HG03457 (cell line): ENCODE data around the gene WNK4.

Experiments used
- ATAC-seq: cut with Tn5 transposase; IDR thresholded peaks from one replicate; pipeline ENCODE4 v1.9.1; 2021; ENCODE audit warnings: moderate number of reproducible peaks; ENCODE audit not compliant: unreplicated experiment

Gene WNK4

DNA sequence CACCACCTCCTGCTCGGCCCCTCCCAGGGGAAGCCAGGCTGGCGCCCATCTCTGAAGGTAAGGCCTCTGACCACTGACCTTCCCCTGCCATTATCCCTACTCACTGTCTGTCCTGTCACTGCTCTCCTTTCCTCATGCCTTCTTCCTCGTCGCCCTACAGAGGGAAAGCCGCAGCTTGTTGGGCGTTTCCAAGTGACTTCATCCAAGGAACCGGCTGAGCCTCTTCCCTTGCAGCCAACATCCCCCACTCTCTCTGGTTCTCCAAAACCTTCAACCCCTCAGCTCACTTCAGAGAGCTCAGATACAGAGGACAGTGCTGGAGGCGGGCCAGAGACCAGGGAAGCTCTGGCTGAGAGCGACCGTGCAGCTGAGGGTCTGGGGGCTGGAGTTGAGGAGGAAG lies 15.1 kb downstream of the WNK4 start:
- ATAC-seq, result no peak

DNA sequence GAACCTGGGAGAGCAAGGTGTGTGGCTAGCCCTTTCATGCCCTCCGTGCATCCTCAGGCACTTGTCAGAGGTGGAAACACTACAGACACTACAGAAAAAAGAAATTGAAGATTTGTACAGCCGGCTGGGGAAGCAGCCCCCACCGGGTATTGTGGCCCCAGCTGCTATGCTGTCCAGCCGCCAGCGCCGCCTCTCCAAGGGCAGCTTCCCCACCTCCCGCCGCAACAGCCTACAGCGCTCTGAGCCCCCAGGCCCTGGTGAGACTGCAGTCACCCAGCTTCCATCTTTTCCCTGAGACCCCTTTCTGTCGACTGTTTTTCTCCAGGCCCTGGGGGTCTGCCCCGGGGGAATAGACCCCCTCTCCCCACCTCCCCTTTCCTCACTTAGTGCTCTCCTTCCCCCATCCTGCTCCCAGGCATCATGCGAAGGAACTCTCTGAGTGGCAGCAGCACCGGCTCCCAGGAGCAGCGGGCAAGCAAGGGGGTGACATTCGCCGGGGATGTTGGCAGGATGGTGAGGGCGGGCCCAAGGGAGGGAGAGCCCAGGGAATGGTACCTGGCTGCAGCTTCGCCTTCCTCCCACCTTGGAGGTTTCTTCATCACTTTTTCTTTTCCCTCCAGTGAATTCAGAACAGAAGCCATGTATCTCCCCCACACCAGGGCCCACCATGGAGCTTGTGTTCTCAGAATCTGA lies 15.8 kb downstream of the WNK4 start:
- ATAC-seq, result no peak

DNA sequence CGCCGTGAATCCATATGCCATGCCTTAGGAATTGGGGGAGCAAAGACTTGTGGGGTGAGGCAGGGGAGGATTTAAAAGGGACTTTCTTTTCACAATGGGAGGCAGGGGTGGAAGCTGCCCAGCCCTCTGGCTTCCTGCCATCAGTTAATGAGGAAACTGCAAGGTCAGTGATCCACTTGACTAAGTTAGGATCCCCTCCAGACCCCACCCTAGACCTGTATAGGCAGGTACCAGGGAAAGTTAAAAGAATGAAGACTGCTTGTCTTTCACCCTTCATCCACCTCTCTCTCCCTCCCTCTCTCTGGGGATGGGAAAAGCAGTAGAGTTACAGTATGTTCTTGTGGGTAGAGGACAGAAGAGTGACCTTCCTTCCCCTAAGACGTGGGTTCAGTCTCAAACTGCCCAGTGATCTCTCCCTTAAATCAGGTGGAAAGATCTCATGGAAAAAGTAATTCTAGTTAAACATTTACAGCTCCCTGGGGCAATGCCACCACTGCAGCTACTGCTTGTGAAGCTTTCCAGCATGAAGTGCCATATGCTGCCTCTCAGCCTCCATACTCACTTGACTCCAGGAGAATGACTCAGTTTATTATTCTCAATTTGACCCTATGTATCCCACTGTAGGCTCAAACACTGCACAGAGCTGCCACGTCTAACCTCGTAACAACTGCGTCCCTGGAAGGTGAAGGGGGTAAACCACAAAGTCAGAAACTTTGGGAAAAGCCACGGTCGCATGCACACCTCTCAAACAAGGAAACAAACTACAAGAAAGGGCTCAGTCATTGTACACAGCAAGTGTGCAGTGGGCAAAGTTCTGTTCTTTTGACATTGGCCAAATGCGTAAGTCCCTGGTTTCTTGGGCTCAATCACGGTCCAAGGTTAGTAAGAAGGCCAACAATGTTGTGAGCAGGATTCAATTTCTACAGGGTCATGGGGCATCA lies 16.9 kb downstream of the WNK4 start:
- no peak for ATAC-seq

DNA sequence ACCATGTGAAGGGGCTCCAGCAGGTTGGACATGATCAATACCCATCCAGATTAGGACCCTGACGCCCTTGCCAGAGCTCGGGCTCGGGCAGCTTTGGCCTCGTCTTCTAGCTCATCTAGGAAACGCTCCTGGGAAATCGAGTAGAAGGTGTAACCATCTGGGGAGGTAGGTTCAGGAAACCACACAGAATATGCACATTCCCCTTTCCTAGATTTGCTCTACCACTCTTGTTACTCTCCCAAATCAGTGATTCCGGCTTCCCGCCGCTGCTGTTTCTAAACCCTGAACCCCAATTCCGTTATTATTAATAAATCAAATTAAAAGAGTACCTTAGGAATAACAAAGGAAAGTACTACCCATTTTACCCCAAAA lies 17.6 kb downstream of the WNK4 start:
- no peak for ATAC-seq

DNA sequence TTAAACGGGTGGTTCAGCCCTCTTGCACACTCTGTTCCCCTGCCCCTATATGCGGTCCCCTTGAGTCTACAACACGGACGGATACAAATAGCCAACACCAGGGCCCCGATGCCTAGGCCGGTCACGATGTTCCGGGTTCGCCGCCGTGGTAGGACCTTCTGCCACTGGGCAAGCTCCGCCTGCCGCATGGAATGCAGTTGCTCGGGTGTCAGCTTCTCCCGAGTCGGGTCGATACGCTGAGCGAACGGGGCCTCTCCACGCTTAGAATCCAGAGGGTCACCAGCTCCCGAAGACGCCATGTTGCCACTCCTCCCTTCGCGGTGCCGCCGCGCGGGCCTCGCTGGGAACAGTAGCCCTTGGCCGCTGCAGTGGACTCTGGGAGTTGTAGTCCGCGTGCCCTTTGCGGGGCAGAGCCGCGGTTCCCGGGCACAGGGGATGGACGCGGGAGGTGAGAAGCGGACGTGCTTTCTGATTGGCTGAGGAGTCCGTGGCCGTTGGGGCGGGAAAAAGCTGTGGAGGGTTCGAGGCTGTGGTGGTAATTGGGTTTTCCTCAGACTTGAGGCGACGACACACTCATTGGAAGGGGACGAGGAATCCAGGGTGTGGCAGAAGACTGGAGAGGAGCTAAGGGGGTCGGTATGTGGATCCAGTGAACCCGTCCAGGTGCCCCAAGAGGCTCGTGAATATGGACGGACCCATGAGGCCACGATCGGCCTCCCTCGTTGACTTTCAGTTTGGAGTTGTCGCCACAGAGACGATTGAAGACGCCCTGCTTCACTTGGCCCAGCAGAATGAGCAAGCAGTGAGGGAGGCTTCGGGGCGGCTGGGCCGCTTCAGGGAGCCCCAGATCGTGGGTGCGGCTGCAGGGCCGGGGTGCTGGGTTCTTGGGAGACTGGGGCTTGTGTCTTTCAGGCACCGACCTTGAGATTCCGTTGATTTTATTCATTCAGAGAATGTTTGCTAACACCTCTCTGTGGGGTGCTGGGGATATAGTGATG lies 18.3 kb downstream of the WNK4 start, which contains the start of the genes CNTD1 and COA3:
CNTD1 (plus strand) TSS at position 479 of the 998 bp plus-strand sequence; CDS start at position 686, 207 bp downstream.
COA3 (minus strand) TSS at position 322 of the 998 bp plus-strand sequence; CDS start at position 299, 23 bp downstream.
- no peak for ATAC-seq

DNA sequence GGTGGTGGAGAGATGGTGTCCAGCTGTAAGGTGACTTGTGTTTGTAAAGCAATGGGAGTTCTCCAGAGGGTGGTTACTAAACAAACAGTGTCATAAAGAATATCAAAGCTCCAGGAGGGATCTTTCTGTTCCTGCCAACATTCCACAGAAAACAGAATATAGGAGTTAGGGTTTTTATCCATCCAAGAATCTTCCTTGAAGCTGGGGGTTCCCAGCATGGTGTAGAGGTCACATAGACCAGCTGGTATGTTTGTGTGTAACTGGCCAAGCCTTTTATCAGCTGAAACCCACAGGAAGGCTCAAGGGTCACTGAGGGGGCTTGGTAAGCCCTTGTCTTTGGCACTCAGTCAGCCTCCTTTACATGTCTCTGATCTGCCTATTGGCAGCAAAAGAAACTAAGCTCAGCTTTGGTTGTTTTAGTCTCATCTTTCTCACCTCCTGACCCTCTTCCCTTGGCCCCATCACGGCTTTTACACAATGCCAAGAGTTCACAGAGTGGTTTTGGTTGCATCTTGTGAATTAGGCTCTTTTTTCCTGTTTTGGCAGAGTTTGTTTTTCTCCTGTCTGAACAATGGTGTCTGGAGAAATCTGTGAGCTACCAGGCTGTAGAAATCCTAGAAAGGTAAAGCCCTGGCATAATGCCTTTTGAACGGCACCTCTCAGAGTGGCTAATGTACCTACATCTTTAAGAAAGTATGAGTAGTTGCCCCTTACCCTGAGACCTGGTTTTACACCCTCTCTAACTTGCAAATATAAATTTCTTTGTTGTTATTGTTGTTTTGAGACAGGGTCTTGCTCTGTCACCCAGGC lies 22.9 kb downstream of the WNK4 start:
- ATAC-seq, result no peak

DNA sequence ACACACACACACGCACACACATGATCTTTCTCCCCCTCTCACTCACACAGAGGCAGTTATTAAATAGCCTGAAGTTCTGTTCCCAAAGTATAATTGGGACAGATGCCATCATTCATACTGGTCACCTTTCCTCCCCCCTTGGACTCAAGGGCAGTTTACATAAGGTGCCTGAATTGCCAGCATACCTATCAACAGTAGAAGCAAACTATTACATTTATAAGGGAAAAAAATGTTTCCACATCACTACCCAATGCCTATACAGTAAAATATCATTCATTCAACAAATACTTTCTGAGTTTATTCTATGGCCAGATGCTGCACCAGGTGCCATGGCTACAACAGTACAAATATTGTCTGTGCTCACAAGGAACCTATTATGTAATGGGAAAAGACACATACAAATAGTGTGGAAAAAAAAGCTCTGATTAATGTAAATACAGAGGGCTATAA lies 24.5 kb downstream of the WNK4 start:
- no peak for ATAC-seq

DNA sequence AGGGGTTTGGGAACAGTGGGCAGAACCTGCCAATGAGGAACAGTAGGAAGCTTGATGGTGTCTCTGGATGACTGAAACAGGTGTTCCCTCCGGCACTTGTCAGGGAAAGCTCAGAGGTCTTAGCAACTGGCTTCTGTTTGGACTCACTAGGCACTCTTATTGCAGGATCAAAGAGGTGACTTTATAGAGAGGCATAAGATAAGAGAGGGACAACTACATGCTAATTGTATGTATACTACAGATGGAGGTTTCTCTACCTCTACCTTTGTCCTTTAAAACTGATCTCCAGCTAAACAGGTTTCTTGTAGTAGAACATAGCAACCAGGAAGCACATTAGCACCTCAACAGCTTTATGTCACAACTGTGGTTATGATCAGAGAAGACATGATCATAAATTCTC lies 25.8 kb downstream of the WNK4 start:
- ATAC-seq, result no peak

DNA sequence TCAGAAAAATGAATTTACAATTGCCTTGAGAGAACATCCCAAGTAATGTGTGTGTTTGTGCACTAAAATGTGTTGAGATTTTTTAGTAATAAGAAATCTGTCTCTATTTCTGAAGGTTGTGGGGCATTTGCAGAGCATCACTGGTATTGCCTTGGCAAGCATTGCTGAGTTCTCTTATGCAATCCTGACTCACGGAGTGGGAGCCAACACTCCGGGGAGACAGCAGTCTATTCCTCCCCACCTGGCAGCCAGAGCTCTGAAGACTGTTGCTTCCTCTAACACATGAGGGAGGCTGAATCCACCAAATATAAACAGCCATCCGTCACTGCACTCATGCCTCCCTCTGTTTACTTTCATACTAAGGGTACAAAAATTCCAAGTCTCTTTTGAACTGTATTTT lies 28.8 kb downstream of the WNK4 start:
- ATAC-seq, result no peak

DNA sequence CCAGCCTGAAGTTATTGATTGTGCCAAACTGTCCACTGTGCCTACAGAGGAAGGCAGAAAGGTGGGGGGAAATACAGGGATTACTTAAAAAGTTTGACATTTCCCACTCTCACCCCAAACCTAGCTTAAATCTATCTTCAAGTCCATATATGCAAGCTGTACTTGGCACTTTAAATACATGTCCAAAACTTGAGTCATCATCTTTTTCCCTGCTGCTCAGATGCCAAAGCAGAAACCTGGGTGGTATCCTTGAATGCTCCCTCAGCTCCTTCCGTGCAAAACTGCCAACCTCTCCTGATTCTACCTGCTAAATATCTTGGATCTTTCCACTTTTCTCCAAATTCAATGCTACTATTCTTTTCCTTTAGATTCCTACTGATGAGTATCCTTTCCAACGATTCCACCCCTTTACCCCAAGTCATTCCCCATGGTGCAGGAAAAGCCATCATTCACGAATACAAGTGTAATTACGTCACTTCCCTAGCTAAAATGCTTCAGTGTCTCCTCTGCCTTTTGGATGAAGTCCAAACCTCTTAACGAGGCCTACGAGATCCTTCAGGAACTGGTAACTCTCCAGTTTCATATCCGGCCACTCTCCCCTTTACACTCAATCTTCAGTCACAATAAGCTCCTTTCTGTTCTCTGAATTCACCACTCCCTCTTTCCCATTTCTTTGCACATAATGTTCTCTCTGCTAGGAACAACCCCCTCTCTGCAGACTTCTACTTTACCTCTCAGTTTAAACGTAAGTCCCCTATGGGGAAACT lies 34.4 kb downstream of the WNK4 start:
- no peak for ATAC-seq

DNA sequence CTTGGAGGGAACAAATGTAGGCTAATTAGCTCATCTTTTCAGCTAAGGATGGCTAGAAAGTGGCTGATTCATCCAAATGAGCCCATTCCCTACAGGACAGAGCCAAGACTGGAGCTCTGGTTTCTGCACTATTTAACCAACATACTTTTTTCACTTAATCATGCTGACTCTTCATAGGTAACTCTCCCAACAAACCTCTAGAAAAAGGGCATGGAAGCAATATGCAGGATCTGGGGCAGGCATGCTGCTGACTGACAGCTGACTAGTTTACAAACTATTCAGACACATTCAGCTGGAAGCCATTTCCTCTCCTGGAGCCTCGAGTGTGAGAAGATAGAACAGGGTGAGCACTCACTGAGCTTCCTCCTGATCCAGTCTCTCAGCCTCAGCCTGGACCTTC lies 37.5 kb downstream of the WNK4 start:
- no peak for ATAC-seq

DNA sequence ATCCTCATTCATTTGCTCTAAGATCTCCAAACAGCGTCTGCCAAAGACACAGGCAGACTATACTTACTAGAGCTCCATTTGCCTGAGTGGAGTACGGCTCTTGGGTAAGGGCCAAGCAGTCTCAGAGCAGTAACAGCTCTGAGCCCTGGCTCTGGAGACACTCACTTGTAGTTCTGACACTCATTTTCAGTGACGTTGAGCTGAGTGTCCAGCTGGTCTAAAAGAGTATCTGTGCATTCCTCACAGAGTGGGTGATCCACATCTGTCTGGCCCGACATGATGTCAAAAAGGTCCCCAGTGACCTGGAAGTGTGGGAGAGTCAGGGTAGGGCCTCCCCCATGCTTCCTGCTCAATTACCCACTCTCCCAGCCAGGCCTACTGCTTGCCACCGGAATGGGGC lies 38.0 kb downstream of the WNK4 start:
- no peak for ATAC-seq

DNA sequence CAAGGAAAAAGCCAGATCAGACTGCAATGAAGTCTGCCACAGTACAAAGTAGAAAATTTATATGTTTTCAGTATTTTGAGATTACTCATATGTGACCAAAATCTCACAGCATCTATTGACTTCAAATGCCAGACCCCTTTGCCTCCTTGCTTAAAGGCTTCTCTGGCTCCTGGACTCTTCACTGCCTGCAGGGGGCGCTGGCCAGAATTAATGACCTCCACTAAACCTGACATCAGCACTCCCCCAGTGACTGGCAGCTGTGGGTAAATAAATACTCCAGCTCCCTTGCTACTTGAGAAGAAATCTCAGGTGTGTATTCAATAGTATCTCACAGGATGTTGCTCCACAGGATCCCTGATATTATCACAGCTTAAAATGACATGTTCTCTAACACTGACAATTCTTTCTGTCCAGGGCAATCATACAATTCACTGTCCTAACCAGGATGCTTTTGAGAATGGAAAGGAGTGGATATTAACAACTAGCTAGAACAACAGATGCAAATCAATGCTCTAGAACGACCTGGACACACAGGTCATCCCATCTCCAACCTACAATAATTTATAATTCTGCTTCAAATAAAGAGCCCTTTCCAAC lies 39.6 kb downstream of the WNK4 start:
- no peak for ATAC-seq

DNA sequence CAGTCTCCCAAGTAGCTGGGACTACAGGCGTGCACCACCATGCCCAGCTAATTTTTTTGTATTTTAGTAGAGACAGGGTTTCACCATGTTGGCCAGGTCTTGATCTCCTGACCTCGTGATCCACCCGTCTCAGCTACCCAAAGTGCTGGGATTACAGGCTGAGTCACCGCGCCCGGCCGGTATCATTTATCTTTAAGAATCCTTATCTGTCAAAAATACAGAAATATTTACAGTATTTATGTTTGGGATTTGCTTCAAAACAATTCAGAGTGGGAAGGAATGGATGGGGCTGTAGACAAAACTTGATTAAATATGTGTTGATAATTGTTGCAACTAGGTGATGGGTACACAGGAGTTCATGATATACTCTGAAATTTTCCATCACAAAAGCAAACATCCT lies 40.8 kb downstream of the WNK4 start:
- ATAC-seq, result no peak

DNA sequence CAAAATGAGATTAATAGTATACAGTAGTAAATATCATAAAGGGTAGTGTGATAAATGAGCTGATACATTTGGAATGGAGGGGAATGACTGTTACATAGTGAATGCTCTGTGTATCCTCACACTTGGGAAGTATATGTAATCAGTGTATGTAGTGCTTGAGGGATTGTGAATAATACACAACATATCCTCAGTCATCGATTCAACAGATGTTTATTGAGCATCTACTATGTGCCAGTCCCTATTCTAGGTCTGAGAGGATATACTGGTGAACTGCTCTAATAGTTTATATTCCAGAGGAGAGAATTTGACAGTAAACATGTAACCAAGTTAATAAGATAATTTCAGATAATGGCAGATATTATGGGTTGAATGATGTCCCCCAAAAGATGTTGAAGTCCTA lies 47.1 kb downstream of the WNK4 start:
- no peak for ATAC-seq

DNA sequence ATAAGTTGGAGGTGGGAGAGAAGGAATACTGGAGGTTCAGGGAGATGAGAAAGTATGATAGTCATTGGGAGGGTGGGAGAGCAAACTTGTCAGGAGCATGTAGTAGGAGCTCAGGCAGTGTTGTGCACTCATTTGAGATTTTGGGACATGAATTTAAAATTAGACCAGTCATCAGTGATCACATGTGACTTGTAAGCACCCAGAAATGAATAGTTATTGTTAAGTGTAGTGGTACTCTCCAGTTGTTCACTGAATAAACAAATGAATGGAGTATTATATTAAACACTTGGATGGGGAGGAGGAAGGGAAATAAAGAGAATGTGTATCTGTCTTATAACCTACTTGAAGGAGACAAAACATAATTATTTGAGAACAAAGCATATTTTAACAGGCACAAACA lies 50.6 kb downstream of the WNK4 start:
- ATAC-seq, result no peak

DNA sequence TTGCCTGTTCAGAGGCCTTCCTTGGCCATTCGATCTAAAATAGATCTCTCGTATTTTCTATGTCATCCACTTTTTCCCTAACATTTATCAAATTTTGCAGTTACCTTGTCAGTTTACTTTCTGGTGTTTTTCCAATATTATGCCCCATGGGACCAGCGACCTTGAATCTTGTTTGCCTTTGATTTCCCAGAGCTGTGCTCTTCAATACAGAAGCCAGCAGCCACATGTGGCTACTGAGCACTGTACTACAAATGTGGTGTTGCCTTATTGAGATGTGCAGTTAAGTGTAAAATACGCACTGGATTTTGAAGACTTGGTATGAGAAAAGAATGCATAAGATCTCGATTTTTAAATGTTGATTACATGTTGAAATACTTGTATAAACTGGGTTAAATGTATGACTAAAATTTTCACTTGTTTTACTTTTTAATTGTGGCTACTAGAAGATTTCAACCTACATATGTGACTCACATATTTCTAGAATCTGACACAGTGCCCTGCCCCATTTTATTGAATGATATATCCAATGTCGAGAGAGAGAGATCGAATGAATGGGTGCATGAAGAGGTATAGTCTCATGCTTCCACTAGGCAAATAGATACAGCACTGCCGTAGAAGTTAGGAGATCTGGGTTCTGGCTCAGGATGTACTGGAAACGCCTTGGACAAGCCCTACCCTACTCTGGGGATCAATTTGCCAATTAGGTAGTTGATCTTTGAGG lies 52.0 kb downstream of the WNK4 start:
- no peak for ATAC-seq
